HepG2 (cell line): ENCODE results near the gene MED13. TPM values are rescaled to one million over a fixed set of nuclear protein-coding genes. Genes with fewer than 3 reads are reported as not detected.

ENCODE experiments used
- ATAC-seq: fragments of 200-7000 bp; cut with Tn5 transposase; 3 replicates; pipeline ENCODE4 v1.9.1; 2020; ENCODE audit warnings: mild to moderate bottlenecking, moderate library complexity
- BruUV-seq: library from RNA; stranded (reverse); fragments of 400-500 nt; replicated peaks from 2 replicates; lab custom pipeline; 2021; lab: Mats Ljungman, UMichigan
- CTCF ChIA-PET: fragments of 300-600 bp; formaldehyde crosslinking; extraction: SDS; loops from one replicate; lab custom pipeline; 2021; ENCODE audit warnings: low total read pairs, inconsistent platforms, low intra/inter-chr PET ratio; lab: Yijun Ruan, JAX
- POLR2A ChIA-PET: fragments of 350-600 bp; sonication (Branson Sonifier 250); formaldehyde crosslinking; loops from one replicate; lab custom pipeline; 2020; ENCODE audit warnings: antibody characterized with exemption, inconsistent platforms; lab: Yijun Ruan, JAX
- DNase-seq: peaks from one replicate; pipeline ENCODE4 v3.0.0-alpha.2; 2015; ENCODE audit warnings: low spot score
- FAIRE-seq: peaks from 3 replicates; lab custom pipeline; 2011; peaks lifted over from hg19 to GRCh38; lab: Jason Lieb, UNC
- H2AFZ ChIP-seq: one replicate; pipeline ENCODE4 v1.6.1; 2011; ENCODE audit warnings: low read length, inconsistent platforms
- H3K27ac ChIP-seq: fragments of 300-600 bp; 3 replicates; pipeline ENCODE4 v1.8.0; 2011; ENCODE audit warnings: mixed run types, mild to moderate bottlenecking, mixed read lengths, low read length, inconsistent platforms; ENCODE audit not compliant: insufficient read depth; ENCODE audit errors: extremely low read length
- H3K27me3 ChIP-seq, 2 experiments: fragments of 200-600 bp in 1 of 2; 2 replicates in 1 of 2; 3 replicates in 1 of 2; pipeline versions ENCODE4 v1.6.0 to v1.8.0; 2011; ENCODE audit warnings: low read length in 2 of 2, mild to moderate bottlenecking in 2 of 2, moderate library complexity in 2 of 2, inconsistent platforms in 1 of 2; ENCODE audit not compliant: insufficient read depth in 2 of 2, control insufficient read depth in 1 of 2
- H3K36me3 ChIP-seq, 2 experiments: fragments of 200-600 bp in 1 of 2; replicated peaks in 1 of 2; 2 replicates in 1 of 2; 3 replicates in 1 of 2; pipeline versions ENCODE4 v1.5.1 to v1.8.0; 2011; ENCODE audit warnings: low read length in 2 of 2, inconsistent platforms in 1 of 2; ENCODE audit not compliant: insufficient read depth in 2 of 2, control insufficient read depth in 1 of 2
- H3K4me1 ChIP-seq: 2 replicates; pipeline ENCODE4 v1.5.1; 2012; ENCODE audit warnings: low read length, inconsistent platforms; ENCODE audit not compliant: insufficient read depth
- H3K4me2 ChIP-seq: 2 replicates; pipeline ENCODE4 v1.6.0; 2011; ENCODE audit warnings: low read depth, low read length, inconsistent platforms
- H3K4me3 ChIP-seq, 3 experiments: fragments of 200-600 bp in 1 of 3; sonication (generic), shearing (Covaris generic) in 1 of 3; replicated peaks in 1 of 3; 2 replicates each; pipeline ENCODE4 v1.5.1; 2011 to 2016; ENCODE audit warnings: low read length in 3 of 3, inconsistent platforms in 2 of 3, low read depth in 2 of 3, mild to moderate bottlenecking in 2 of 3, control low read depth in 1 of 3, mixed read lengths in 1 of 3; ENCODE audit not compliant: insufficient read depth in 1 of 3
- H3K79me2 ChIP-seq: one replicate; pipeline ENCODE4 v1.6.1; 2011; ENCODE audit warnings: low read length, inconsistent platforms; ENCODE audit not compliant: insufficient read depth
- H3K9ac ChIP-seq: 2 replicates; pipeline ENCODE4 v1.6.0; 2011; ENCODE audit warnings: mild to moderate bottlenecking, low read depth, low read length, inconsistent platforms; ENCODE audit not compliant: insufficient read depth
- H3K9me3 ChIP-seq: 2 replicates; pipeline ENCODE4 v1.5.1; 2012; ENCODE audit warnings: mild to moderate bottlenecking, low read length
- H4K20me1 ChIP-seq: 2 replicates; pipeline ENCODE4 v1.6.0; 2011; ENCODE audit warnings: inconsistent platforms, mild to moderate bottlenecking, low read length, moderate library complexity; ENCODE audit not compliant: insufficient read depth
- CREB1 ChIP-seq, 2 experiments: fragments of 450-650 bp in 1 of 2; IDR thresholded peaks; 2 replicates each; pipeline ENCODE4 v1.6.1; 2016 to 2017; ENCODE audit warnings: control low read depth in 1 of 2, mild to moderate bottlenecking in 1 of 2, missing compliant biosample characterization in 1 of 2, missing genetic modification characterization in 1 of 2
- HCFC1 ChIP-seq: fragments of 150-350 bp; IDR thresholded peaks from 2 replicates; pipeline ENCODE4 v1.6.1; 2014; ENCODE audit warnings: low read depth, low read length
- PAF1 ChIP-seq: IDR thresholded peaks from 2 replicates; pipeline ENCODE4 v1.6.1; 2016; ENCODE audit warnings: missing genetic modification reagents, missing compliant biosample characterization
- RAD21 ChIP-seq: fragments of 450-650 bp; formaldehyde crosslinking; IDR thresholded peaks from 2 replicates; pipeline ENCODE4 v1.5.0; 2020; ENCODE audit warnings: mild to moderate bottlenecking
- SRY ChIP-seq: sonication (generic); formaldehyde crosslinking; IDR thresholded peaks from 2 replicates; pipeline ENCODE4 v1.8.0; 2022; ENCODE audit warnings: mild to moderate bottlenecking, missing genetic modification reagents
- XRCC5 ChIP-seq: fragments of 200-400 bp; formaldehyde crosslinking; optimal IDR thresholded peaks from 2 replicates; pipeline ENCODE3; 2017; ENCODE audit warnings: mild to moderate bottlenecking, low read length
- ZBTB20 ChIP-seq: sonication (generic); formaldehyde crosslinking; IDR thresholded peaks from 2 replicates; pipeline ENCODE4 v1.8.1; 2023; ENCODE audit warnings: missing genetic modification reagents, low read depth, mild to moderate bottlenecking, borderline replicate concordance
- ZFP1 ChIP-seq: IDR thresholded peaks from 2 replicates; pipeline ENCODE4 v1.6.1; 2016
- ZFY ChIP-seq: sonication (generic); formaldehyde crosslinking; IDR thresholded peaks from 2 replicates; pipeline ENCODE4 v1.4.0; 2020; ENCODE audit warnings: missing genetic modification reagents
- ZMYM3 ChIP-seq: sonication (generic); formaldehyde crosslinking; IDR thresholded peaks from 2 replicates; pipeline ENCODE4 v1.5.1; 2020; ENCODE audit warnings: mild to moderate bottlenecking, missing genetic modification reagents
- ZNF431 ChIP-seq: sonication (generic); formaldehyde crosslinking; IDR thresholded peaks from 2 replicates; pipeline ENCODE4 v1.9.0; 2022; ENCODE audit warnings: missing genetic modification reagents, low read depth, mild to moderate bottlenecking, borderline replicate concordance
- ZNF563 ChIP-seq: sonication (generic); formaldehyde crosslinking; IDR thresholded peaks from 2 replicates; pipeline ENCODE4 v1.8.0; 2022; ENCODE audit warnings: mild to moderate bottlenecking, moderate library complexity, missing genetic modification reagents
- ZNF564 ChIP-seq: sonication (generic); formaldehyde crosslinking; IDR thresholded peaks from 2 replicates; pipeline ENCODE4 v1.8.1; 2023; ENCODE audit warnings: mild to moderate bottlenecking, missing genetic modification reagents
- ZNF615 ChIP-seq: sonication (generic); formaldehyde crosslinking; IDR thresholded peaks from 2 replicates; pipeline ENCODE4 v1.5.0; 2020; ENCODE audit warnings: mild to moderate bottlenecking, missing genetic modification reagents, borderline replicate concordance
- ZNF773 ChIP-seq: sonication (generic); formaldehyde crosslinking; IDR thresholded peaks from 2 replicates; pipeline ENCODE4 v1.4.0; 2020; ENCODE audit warnings: missing genetic modification reagents, borderline replicate concordance
- WGBS: methylation state at CpG from one replicate; pipeline ENCODE4 v1.1.6; 2017; ENCODE audit warnings: low lambda C conversion rate; 5-methylcytosine and 5-hydroxymethylcytosine counted together
- in situ Hi-C: cut with HindIII; loops from 2 replicates; pipeline ENCODE4 v1.10.0; 2017; ENCODE audit warnings: low pct_unique_long_range_greater_than_20kb; ENCODE audit not compliant: extremely low pct_ligation_motif_present
- intact Hi-C: fragments of 100-400 bp; cut with micrococcal nuclease; formaldehyde crosslinking; loops from one replicate; pipeline ENCODE4 v1.10.0; 2022; ENCODE audit not compliant: unreplicated experiment
- polyA plus RNA-seq, 8 experiments: library from polyadenylated mRNA; depleted of rRNA in 3 of 8; stranded (reverse) in 7 of 8; unstranded in 1 of 8; fragments of >200 nt; fragmentation: Illumina TruSeq in 4 of 8; extraction: Trizol in 4 of 8; gene quantifications; 2 replicates each; pipeline versions ENCODE4 v1.2.1 to v1.2.3, GENCODE V29; 2011 to 2016; ENCODE audit warnings: low read depth in 4 of 8, missing spikeins in 1 of 8, mixed read lengths in 1 of 8; ENCODE audit not compliant: insufficient read depth in 1 of 8
- total RNA-seq, 5 experiments: library from RNA; depleted of rRNA; stranded (reverse); fragments of >200 nt; fragmentation: Illumina TruSeq; extraction: Trizol; gene quantifications; 2 replicates each; pipeline ENCODE4 v1.2.3, GENCODE V29; 2016; ENCODE audit warnings: low read depth in 1 of 5
- TF ChIP-seq, protein P1 (sequence below): sonication (generic); formaldehyde crosslinking; IDR thresholded peaks from 2 replicates; pipeline ENCODE4 v1.4.0; 2020; ENCODE audit warnings: mild to moderate bottlenecking, missing genetic modification reagents
- TF ChIP-seq, protein P2 (sequence below): sonication (generic); formaldehyde crosslinking; IDR thresholded peaks from 2 replicates; pipeline ENCODE4 v1.5.1; 2020; ENCODE audit warnings: mild to moderate bottlenecking, missing genetic modification reagents, moderate library complexity
- TF ChIP-seq, protein P3 (sequence below): sonication (generic); formaldehyde crosslinking; IDR thresholded peaks from 2 replicates; pipeline ENCODE4 v1.5.0; 2020; ENCODE audit warnings: missing genetic modification reagents

Gene MED13
- total and polyA plus RNA-seq, 2 of the 13 experiments (the other 11 are each of a cell fraction or from before 2014, with no cell fraction given), result 27.4 to 69.1 TPM

DNA sequence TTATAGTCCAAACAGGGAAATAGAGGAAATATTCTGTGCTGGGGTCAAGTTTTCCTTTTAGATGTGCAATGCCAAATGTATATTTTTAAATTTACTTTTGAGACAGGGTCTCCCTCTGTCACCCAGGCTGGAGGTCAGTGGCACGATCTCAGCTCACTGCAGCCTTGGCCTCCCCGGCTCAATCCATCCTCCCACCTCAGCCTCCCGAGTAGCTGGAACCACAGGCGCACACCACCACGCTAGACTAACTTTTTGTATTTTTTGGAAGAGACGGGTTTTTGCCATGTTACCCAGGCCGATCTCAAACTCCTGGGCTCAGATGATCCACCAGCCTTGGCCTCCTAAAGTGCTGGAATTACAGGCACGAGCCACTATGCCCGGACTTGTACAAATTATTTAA lies 25.8 kb upstream of the MED13 start:
- H3K4me1 ChIP-seq, result peaks cover 84% of the 10 kb centered on the region
- intact Hi-C loops (loop anchor here (1.0 kb wide), 1 partner anchor 18 kb away; no protein-coding TSS in a partner anchor), in situ Hi-C loops (no loop called here)
- peak overlapping the region; percentile 72 for H3K4me2 ChIP-seq
- ATAC-seq, result no peak
- ChIA-PET POLR2A (interaction anchor here (1.3 to 4.0 kb wide), 5 partner anchors 11 to 25 kb away, joined by 4 to 35 read pairs (median 10); partner anchors contain the start of gene MED13), CTCF (no interaction called here)
- H3K27me3 ChIP-seq, result no peaks in the 10 kb centered on the region
- H3K36me3 ChIP-seq, result no peaks in the 10 kb centered on the region
- no peak for DNase-seq
- no peaks in the 10 kb centered on the region for H3K9me3 ChIP-seq
- H3K9ac ChIP-seq, result no peak overlapping the region
- FAIRE-seq, result no peak
- no peaks in the 10 kb centered on the region for H3K79me2 ChIP-seq
- H4K20me1 ChIP-seq, result no peaks in the 10 kb centered on the region
- WGBS, result 81% methylated on average over 9 of the region's 9 CpGs
- H2AFZ ChIP-seq, result no peak overlapping the region
- BruUV-seq, result no TSS peak
- H3K4me3 ChIP-seq, result peak overlapping the region in 1 of 3 experiments; percentile 26; a peak in 1 of 6 replicates
- H3K27ac ChIP-seq, result peak overlapping the region; percentile 65
- TF ChIP-seq ZNF615 (CRISPR knock-in tag), result no peak
- no peak for TF ChIP-seq ZFP1 (CRISPR knock-in tag)
- TF ChIP-seq, protein P1, sequence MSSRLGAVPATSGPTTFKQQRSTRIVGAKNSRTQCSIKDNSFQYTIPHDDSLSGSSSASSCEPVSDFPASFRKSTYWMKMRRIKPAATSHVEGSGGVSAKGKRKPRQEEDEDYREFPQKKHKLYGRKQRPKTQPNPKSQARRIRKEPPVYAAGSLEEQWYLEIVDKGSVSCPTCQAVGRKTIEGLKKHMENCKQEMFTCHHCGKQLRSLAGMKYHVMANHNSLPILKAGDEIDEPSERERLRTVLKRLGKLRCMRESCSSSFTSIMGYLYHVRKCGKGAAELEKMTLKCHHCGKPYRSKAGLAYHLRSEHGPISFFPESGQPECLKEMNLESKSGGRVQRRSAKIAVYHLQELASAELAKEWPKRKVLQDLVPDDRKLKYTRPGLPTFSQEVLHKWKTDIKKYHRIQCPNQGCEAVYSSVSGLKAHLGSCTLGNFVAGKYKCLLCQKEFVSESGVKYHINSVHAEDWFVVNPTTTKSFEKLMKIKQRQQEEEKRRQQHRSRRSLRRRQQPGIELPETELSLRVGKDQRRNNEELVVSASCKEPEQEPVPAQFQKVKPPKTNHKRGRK (CRISPR knock-in tag), result no peak
- TF ChIP-seq RAD21 (CRISPR knock-in tag), result no peak
- no peak for TF ChIP-seq XRCC5
- 0 out of 2 replicates have a peak, but pooled peaks have one; percentile 42 for TF ChIP-seq ZNF564 (CRISPR knock-in tag)
- TF ChIP-seq ZFY (CRISPR knock-in tag), result no peak
- TF ChIP-seq, protein P2, sequence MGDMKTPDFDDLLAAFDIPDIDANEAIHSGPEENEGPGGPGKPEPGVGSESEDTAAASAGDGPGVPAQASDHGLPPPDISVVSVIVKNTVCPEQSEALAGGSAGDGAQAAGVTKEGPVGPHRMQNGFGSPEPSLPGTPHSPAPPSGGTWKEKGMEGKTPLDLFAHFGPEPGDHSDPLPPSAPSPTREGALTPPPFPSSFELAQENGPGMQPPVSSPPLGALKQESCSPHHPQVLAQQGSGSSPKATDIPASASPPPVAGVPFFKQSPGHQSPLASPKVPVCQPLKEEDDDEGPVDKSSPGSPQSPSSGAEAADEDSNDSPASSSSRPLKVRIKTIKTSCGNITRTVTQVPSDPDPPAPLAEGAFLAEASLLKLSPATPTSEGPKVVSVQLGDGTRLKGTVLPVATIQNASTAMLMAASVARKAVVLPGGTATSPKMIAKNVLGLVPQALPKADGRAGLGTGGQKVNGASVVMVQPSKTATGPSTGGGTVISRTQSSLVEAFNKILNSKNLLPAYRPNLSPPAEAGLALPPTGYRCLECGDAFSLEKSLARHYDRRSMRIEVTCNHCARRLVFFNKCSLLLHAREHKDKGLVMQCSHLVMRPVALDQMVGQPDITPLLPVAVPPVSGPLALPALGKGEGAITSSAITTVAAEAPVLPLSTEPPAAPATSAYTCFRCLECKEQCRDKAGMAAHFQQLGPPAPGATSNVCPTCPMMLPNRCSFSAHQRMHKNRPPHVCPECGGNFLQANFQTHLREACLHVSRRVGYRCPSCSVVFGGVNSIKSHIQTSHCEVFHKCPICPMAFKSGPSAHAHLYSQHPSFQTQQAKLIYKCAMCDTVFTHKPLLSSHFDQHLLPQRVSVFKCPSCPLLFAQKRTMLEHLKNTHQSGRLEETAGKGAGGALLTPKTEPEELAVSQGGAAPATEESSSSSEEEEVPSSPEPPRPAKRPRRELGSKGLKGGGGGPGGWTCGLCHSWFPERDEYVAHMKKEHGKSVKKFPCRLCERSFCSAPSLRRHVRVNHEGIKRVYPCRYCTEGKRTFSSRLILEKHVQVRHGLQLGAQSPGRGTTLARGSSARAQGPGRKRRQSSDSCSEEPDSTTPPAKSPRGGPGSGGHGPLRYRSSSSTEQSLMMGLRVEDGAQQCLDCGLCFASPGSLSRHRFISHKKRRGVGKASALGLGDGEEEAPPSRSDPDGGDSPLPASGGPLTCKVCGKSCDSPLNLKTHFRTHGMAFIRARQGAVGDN (CRISPR knock-in tag), result peak; percentile 23; the same call in 1 of the 2 replicates
- no peak for TF ChIP-seq PAF1 (CRISPR knock-in tag)
- TF ChIP-seq ZNF773 (CRISPR knock-in tag), result no peak
- no peak for TF ChIP-seq SRY
- no peak for TF ChIP-seq ZNF563
- no peak for TF ChIP-seq ZNF431 (CRISPR knock-in tag)
- TF ChIP-seq HCFC1, result no peak
- TF ChIP-seq, protein P3, sequence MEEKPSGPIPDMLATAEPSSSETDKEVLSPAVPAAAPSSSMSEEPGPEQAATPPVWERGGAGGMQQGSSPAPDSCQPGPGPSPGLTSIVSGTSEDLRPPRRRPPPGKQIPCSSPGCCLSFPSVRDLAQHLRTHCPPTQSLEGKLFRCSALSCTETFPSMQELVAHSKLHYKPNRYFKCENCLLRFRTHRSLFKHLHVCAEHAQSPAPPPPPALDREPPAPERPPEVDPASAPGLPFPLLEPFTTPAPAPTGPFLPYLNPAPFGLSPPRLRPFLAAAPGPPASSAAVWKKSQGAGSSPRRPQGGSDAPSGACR (CRISPR knock-in tag), result no peak
- TF ChIP-seq ZBTB20 (CRISPR knock-in tag), result no peak
- TF ChIP-seq CREB1 (IDR thresholded peaks at IDR 0.05), result no peak
- TF ChIP-seq CREB1 (CRISPR knock-in tag; IDR thresholded peaks at IDR 0.05), result no peak
- TF ChIP-seq ZMYM3, result peak; percentile 82
